H9 (cell line): ENCODE results near the gene OARD1. TPM values are rescaled to one million over a fixed set of nuclear protein-coding genes. Genes with fewer than 3 reads are reported as not detected.

ENCODE experiments used
- DNase-seq: peaks from one replicate; pipeline ENCODE4 v3.0.0-alpha.2; 2017
- H2AFZ ChIP-seq: one replicate; pipeline ENCODE4 v1.6.1; 2013; ENCODE audit warnings: mild to moderate bottlenecking, low read length, control low read depth, moderate library complexity
- H2AK5ac ChIP-seq: 2 replicates; pipeline ENCODE4 v1.6.1; 2013; ENCODE audit warnings: low read length, control low read depth, mixed read lengths; ENCODE audit not compliant: insufficient read length
- H2BK120ac ChIP-seq: one replicate; pipeline ENCODE4 v1.6.1; 2013; ENCODE audit warnings: low read depth, mild to moderate bottlenecking, low read length, control low read depth, inconsistent platforms; ENCODE audit not compliant: poor library complexity, severe bottlenecking
- H2BK12ac ChIP-seq: 2 replicates; pipeline ENCODE4 v1.6.1; 2013; ENCODE audit warnings: low read length, control low read depth, mixed read lengths, low read depth; ENCODE audit not compliant: insufficient read length
- H2BK15ac ChIP-seq: 2 replicates; pipeline ENCODE4 v1.6.1; 2013; ENCODE audit warnings: low read depth, low read length, control low read depth
- H2BK20ac ChIP-seq: one replicate; pipeline ENCODE4 v1.6.1; 2013; ENCODE audit warnings: low read depth, mild to moderate bottlenecking, low read length, control low read depth, inconsistent platforms; ENCODE audit not compliant: poor library complexity, severe bottlenecking
- H2BK5ac ChIP-seq: 2 replicates; pipeline ENCODE4 v1.6.1; 2013; ENCODE audit warnings: low read length, control low read depth, mixed read lengths; ENCODE audit not compliant: insufficient read length
- H3K14ac ChIP-seq: 2 replicates; pipeline ENCODE4 v1.6.1; 2013; ENCODE audit warnings: low read length, control low read depth; ENCODE audit not compliant: insufficient read depth
- H3K18ac ChIP-seq: 2 replicates; pipeline ENCODE4 v1.6.1; 2013; ENCODE audit warnings: low read depth, mild to moderate bottlenecking, mixed read lengths, low read length, control low read depth; ENCODE audit not compliant: insufficient read length
- H3K23ac ChIP-seq: 2 replicates; pipeline ENCODE4 v1.6.1; 2013; ENCODE audit warnings: low read length, control low read depth, mixed read lengths, low read depth; ENCODE audit not compliant: insufficient read length
- H3K23me2 ChIP-seq: 2 replicates; pipeline ENCODE4 v1.6.1; 2013; ENCODE audit warnings: low read depth, mild to moderate bottlenecking, mixed read lengths, low read length, control low read depth; ENCODE audit not compliant: insufficient read length, poor library complexity, severe bottlenecking
- H3K27ac ChIP-seq: 2 replicates; pipeline ENCODE4 v1.5.1; 2013; ENCODE audit warnings: low read length, control low read depth, mixed read lengths, low read depth; ENCODE audit not compliant: insufficient read length
- H3K27me3 ChIP-seq: 2 replicates; pipeline ENCODE4 v1.6.1; 2013; ENCODE audit warnings: low read length, control low read depth, inconsistent platforms; ENCODE audit not compliant: insufficient read depth
- H3K4ac ChIP-seq: 2 replicates; pipeline ENCODE4 v1.6.1; 2013; ENCODE audit warnings: low read depth, mild to moderate bottlenecking, control low read depth, inconsistent platforms, low read length, moderate library complexity
- H3K4me1 ChIP-seq: 2 replicates; pipeline ENCODE4 v1.6.1; 2013; ENCODE audit warnings: low read length, control low read depth, inconsistent platforms; ENCODE audit not compliant: insufficient read depth
- H3K4me2 ChIP-seq: 2 replicates; pipeline ENCODE4 v1.6.1; 2013; ENCODE audit warnings: low read length, control low read depth, mixed read lengths; ENCODE audit not compliant: insufficient read length, insufficient read depth
- H3K56ac ChIP-seq: 2 replicates; pipeline ENCODE4 v1.6.1; 2013; ENCODE audit warnings: low read depth, mild to moderate bottlenecking, mixed read lengths, low read length, control low read depth; ENCODE audit not compliant: insufficient read length
- H3K79me1 ChIP-seq: 2 replicates; pipeline ENCODE4 v1.6.1; 2013; ENCODE audit warnings: low read depth, mild to moderate bottlenecking, moderate library complexity, low read length, control low read depth, inconsistent platforms; ENCODE audit not compliant: insufficient read depth, poor library complexity, severe bottlenecking
- H3K79me2 ChIP-seq: 2 replicates; pipeline ENCODE4 v1.6.1; 2013; ENCODE audit warnings: low read length, control low read depth, inconsistent platforms; ENCODE audit not compliant: insufficient read depth
- H3K9ac ChIP-seq: 2 replicates; pipeline ENCODE4 v1.6.1; 2013; ENCODE audit warnings: low read length, control low read depth, mixed read lengths; ENCODE audit not compliant: insufficient read length; ENCODE audit errors: extremely low read depth
- H3K9me3 ChIP-seq: one replicate; pipeline ENCODE4 v1.6.1; 2013; ENCODE audit warnings: low read depth, low read length, inconsistent platforms; ENCODE audit not compliant: control insufficient read depth
- H3T11ph ChIP-seq: one replicate; pipeline ENCODE4 v1.6.1; 2013; ENCODE audit warnings: mild to moderate bottlenecking, low read length, control low read depth, inconsistent platforms
- H4K20me1 ChIP-seq: one replicate; pipeline ENCODE4 v1.6.1; 2013; ENCODE audit not compliant: control insufficient read depth, insufficient read length, insufficient read depth
- H4K5ac ChIP-seq: 2 replicates; pipeline ENCODE4 v1.6.1; 2013; ENCODE audit warnings: low read depth, mild to moderate bottlenecking, mixed read lengths, low read length, control low read depth; ENCODE audit not compliant: insufficient read length
- H4K8ac ChIP-seq: replicated peaks from 2 replicates; pipeline ENCODE4 v1.6.1; 2013; ENCODE audit warnings: low read length, control low read depth, mixed read lengths, low read depth; ENCODE audit not compliant: insufficient read length
- H4K91ac ChIP-seq: 2 replicates; pipeline ENCODE4 v1.6.1; 2013; ENCODE audit warnings: low read depth, mild to moderate bottlenecking, moderate library complexity, mixed read lengths, low read length, control low read depth; ENCODE audit not compliant: insufficient read length
- H3K27ac Mint-ChIP-seq, 3 experiments: 2 replicates in 2 of 3; 3 replicates in 1 of 3; pipeline ENCODE4 v1.8.0; 2020 to 2021; ENCODE audit warnings: mixed read lengths in 3 of 3, mild to moderate bottlenecking in 1 of 3, moderate library complexity in 1 of 3
- H3K27me3 Mint-ChIP-seq: 2 replicates; pipeline ENCODE4 v1.8.0; 2021; ENCODE audit warnings: low read depth, mild to moderate bottlenecking, moderate library complexity, mixed read lengths
- H3K36me3 Mint-ChIP-seq, 3 experiments: 2 replicates in 2 of 3; 3 replicates in 1 of 3; pipeline ENCODE4 v1.8.0; 2020 to 2021; ENCODE audit warnings: low read depth in 3 of 3, mixed read lengths in 3 of 3; ENCODE audit not compliant: insufficient read depth in 1 of 3
- H3K4me1 Mint-ChIP-seq, 2 experiments: 2 replicates each; pipeline ENCODE4 v1.8.0; 2020; ENCODE audit warnings: mixed read lengths in 2 of 2
- H3K4me3 Mint-ChIP-seq, 2 experiments: 2 replicates in 1 of 2; 3 replicates in 1 of 2; pipeline ENCODE4 v1.8.0; 2020 to 2021; ENCODE audit warnings: mild to moderate bottlenecking in 2 of 2, mixed read lengths in 2 of 2, moderate library complexity in 1 of 2
- H3K9me3 Mint-ChIP-seq, 2 experiments: 2 replicates in 1 of 2; 3 replicates in 1 of 2; pipeline ENCODE4 v1.8.0; 2020; ENCODE audit warnings: mild to moderate bottlenecking in 2 of 2, mixed read lengths in 2 of 2, moderate library complexity in 1 of 2
- CTCF ChIP-seq: fragments of 200-600 bp; sonication (generic); conservative IDR thresholded peaks from 3 replicates; pipeline ENCODE4 v1.8.0; 2021; ENCODE audit warnings: antibody characterized with exemption, mild to moderate bottlenecking
- total RNA-seq: library from RNA; stranded (reverse); gene quantifications from 2 replicates; pipeline ENCODE4 v1.2.1, GENCODE V29; 2021

The OARD1 gene
- total RNA-seq, 1 experiment from 2014 or later = 36.6 TPM

DNA sequence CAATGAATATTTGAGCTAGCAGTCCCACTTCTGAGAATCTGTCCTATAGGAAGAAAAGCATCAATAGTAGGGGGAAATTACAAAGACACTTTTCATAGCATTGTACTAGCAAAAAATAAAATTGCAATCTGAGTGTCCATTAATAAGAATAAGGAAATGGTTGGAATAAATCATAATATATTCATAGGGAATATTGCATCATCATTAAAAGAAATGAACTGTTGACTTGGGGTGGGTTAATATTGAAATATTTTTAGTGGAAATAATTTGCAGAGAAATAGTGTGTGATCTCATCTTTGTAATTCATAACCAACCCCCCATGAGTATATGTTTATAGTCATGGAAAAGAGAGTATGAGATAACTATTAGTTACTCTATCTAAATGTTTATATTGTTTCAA lies 13.0 kb upstream of the OARD1 start:
- Histone ChIP-seq H2AFZ (no peak overlapping the region), H3K23me2 (no peaks in the 10 kb centered on the region), H4K91ac (no peak overlapping the region), H2BK12ac (no peak overlapping the region), H3K23ac (no peak overlapping the region), H3K4me2 (no peak overlapping the region), H2BK15ac (no peak overlapping the region), H2BK120ac (no peak overlapping the region), H3K9me3 (no peaks in the 10 kb centered on the region), H3K27ac (no peak overlapping the region), H2BK20ac (no peak overlapping the region), H2BK5ac (no peak overlapping the region), H3K4ac (no peak overlapping the region), H3K4me1 (no peaks in the 10 kb centered on the region), H4K5ac (no peak overlapping the region), H3K56ac (no peak overlapping the region), H4K20me1 (peaks cover 2% of the 10 kb centered on the region), H3K14ac (no peak overlapping the region), H3K79me2 (0 out of 2 replicates have a peak, but pooled peaks cover 2% of the 10 kb centered on the region), H4K8ac (no peak overlapping the region), H3T11ph (no peak overlapping the region), H2AK5ac (no peak overlapping the region), H3K79me1 (peaks cover 2% of the 10 kb centered on the region), H3K27me3 (no peaks in the 10 kb centered on the region), H3K9ac (no peak overlapping the region), H3K18ac (no peak overlapping the region)
- peaks cover 2 to 8% of the 10 kb centered on the region in 2 experiments; a peak in 2 of 4 replicates for H3K4me1 Mint-ChIP-seq
- H3K36me3 Mint-ChIP-seq = peaks cover 31 to 86% (median 84%) of the 10 kb centered on the region in 3 experiments; a peak in 6 of 7 replicates
- TF ChIP-seq CTCF = no peak
- no peak overlapping the region for H3K4me3 Mint-ChIP-seq
- H3K9me3 Mint-ChIP-seq = no peaks in the 10 kb centered on the region
- DNase-seq = no peak
- no peak overlapping the region for H3K27ac Mint-ChIP-seq
- H3K27me3 Mint-ChIP-seq = no peaks in the 10 kb centered on the region
